GM12878 (cell line): Measurements from ENCODE around the gene BTBD9. TPM values are rescaled to one million over a fixed set of nuclear protein-coding genes. Genes with fewer than 3 reads are reported as not detected.

Source experiments
- ATAC-seq: fragments of 200-7000 bp; cut with Tn5 transposase; 3 replicates; pipeline ENCODE4 v1.9.1; 2020; ENCODE audit warnings: mild to moderate bottlenecking, moderate library complexity
- BruUV-seq: library from RNA; stranded (reverse); fragments of 400-500 nt; replicated peaks from 2 replicates; lab custom pipeline; 2021; lab: Mats Ljungman, UMichigan
- CTCF ChIA-PET: fragments of 300-600 bp; sonication (Branson Sonifier 250); formaldehyde crosslinking; extraction: SDS; loops from one replicate; lab custom pipeline; 2021; ENCODE audit warnings: inconsistent platforms; lab: Yijun Ruan, JAX
- POLR2A ChIA-PET: fragments of 350-600 bp; formaldehyde crosslinking; extraction: SDS; loops from one replicate; lab custom pipeline; 2021; ENCODE audit warnings: inconsistent platforms; lab: Charles Lee
- RAD21 ChIA-PET: fragments of 300-600 bp; sonication (Branson Sonifier 250); formaldehyde crosslinking; loops from one replicate; lab custom pipeline; 2023; ENCODE audit warnings: antibody characterized with exemption; ENCODE audit not compliant: unreplicated experiment; lab: Charles Lee
- SMC1A ChIA-PET: fragments of 300-600 bp; sonication (Branson Sonifier 250); formaldehyde crosslinking; loops from one replicate; lab custom pipeline; 2023; ENCODE audit not compliant: unreplicated experiment, uncharacterized antibody; lab: Charles Lee
- DNase-seq: peaks from one replicate; pipeline ENCODE4 v3.0.0-alpha.2; 2011; ENCODE audit warnings: low read depth, low spot score
- FAIRE-seq: peaks from 3 replicates; lab custom pipeline; 2011; peaks lifted over from hg19 to GRCh38; lab: Jason Lieb, UNC
- H2AFZ ChIP-seq: 2 replicates; pipeline ENCODE4 v1.6.0; 2011; ENCODE audit warnings: low read depth, low read length, control low read depth; ENCODE audit not compliant: control insufficient read depth
- H3K27ac ChIP-seq: 2 replicates; pipeline ENCODE4 v1.5.1; 2011; ENCODE audit warnings: control low read depth; ENCODE audit not compliant: control insufficient read depth, insufficient read depth
- H3K27me3 ChIP-seq, 2 experiments: replicated peaks in 1 of 2; 2 replicates each; pipeline versions ENCODE4 v1.6.0 to v1.6.1; 2011; ENCODE audit warnings: low read length in 1 of 2; ENCODE audit not compliant: control insufficient read depth in 2 of 2, insufficient read depth in 2 of 2
- H3K36me3 ChIP-seq, 2 experiments: 2 replicates each; pipeline ENCODE4 v1.5.1; 2011; ENCODE audit warnings: low read length in 1 of 2; ENCODE audit not compliant: control insufficient read depth in 2 of 2, insufficient read depth in 2 of 2
- H3K4me1 ChIP-seq: 2 replicates; pipeline ENCODE4 v1.6.1; 2011; ENCODE audit warnings: mild to moderate bottlenecking, low read length, moderate library complexity, mixed read lengths; ENCODE audit not compliant: control insufficient read depth, insufficient read depth
- H3K4me2 ChIP-seq: 2 replicates; pipeline ENCODE4 v1.6.0; 2011; ENCODE audit warnings: control low read depth; ENCODE audit not compliant: control insufficient read depth, insufficient read depth
- H3K4me3 ChIP-seq: fragments of 200-600 bp; sonication (generic); 2 replicates; pipeline ENCODE4 v1.5.1; 2016
- H3K79me2 ChIP-seq: 2 replicates; pipeline ENCODE4 v1.6.0; 2011; ENCODE audit warnings: low read length; ENCODE audit not compliant: control insufficient read depth, insufficient read depth
- H3K9ac ChIP-seq: 2 replicates; pipeline ENCODE4 v1.8.0; 2011; ENCODE audit warnings: low read length, control low read depth, mixed read lengths; ENCODE audit not compliant: control insufficient read depth, insufficient read depth
- H3K9me3 ChIP-seq: replicated peaks from 3 replicates; pipeline ENCODE4 v1.5.1; 2011; ENCODE audit warnings: mild to moderate bottlenecking, low read length; ENCODE audit not compliant: control insufficient read depth, insufficient read depth
- H4K20me1 ChIP-seq: 2 replicates; pipeline ENCODE4 v1.6.0; 2011; ENCODE audit not compliant: control insufficient read depth, insufficient read depth
- CBFB ChIP-seq: IDR thresholded peaks from 2 replicates; pipeline ENCODE4 v1.6.1; 2016; ENCODE audit warnings: antibody characterized with exemption, low read depth
- FOS ChIP-seq: IDR thresholded peaks from 3 replicates; pipeline ENCODE4 v1.6.1; 2011; ENCODE audit warnings: borderline replicate concordance; ENCODE audit not compliant: insufficient read length; ENCODE audit errors: extremely low read depth
- FOXK2 ChIP-seq: fragments of 450-650 bp; IDR thresholded peaks from 2 replicates; pipeline ENCODE4 v1.6.1; 2017; ENCODE audit warnings: mild to moderate bottlenecking, moderate library complexity
- IKZF2 ChIP-seq, 2 experiments: fragments of 450-650 bp; IDR thresholded peaks; 2 replicates each; pipeline ENCODE4 v1.6.1; 2017; ENCODE audit warnings: mild to moderate bottlenecking in 2 of 2, moderate library complexity in 2 of 2
- JUNB ChIP-seq: IDR thresholded peaks from 2 replicates; pipeline ENCODE4 v1.6.1; 2016; ENCODE audit warnings: antibody characterized with exemption, mild to moderate bottlenecking
- MYB ChIP-seq: fragments of 150-350 bp; IDR thresholded peaks from 2 replicates; pipeline ENCODE4 v1.6.1; 2014; ENCODE audit warnings: mild to moderate bottlenecking, low read depth, low read length, borderline replicate concordance
- NBN ChIP-seq: fragments of 450-650 bp; IDR thresholded peaks from 2 replicates; pipeline ENCODE4 v1.6.1; 2016
- RUNX3 ChIP-seq: IDR thresholded peaks from 2 replicates; pipeline ENCODE4 v1.6.1; 2012; ENCODE audit warnings: low read length, inconsistent platforms
- SMARCA5 ChIP-seq: fragments of 450-650 bp; IDR thresholded peaks from 2 replicates; pipeline ENCODE4 v1.6.1; 2017; ENCODE audit warnings: mild to moderate bottlenecking
- SMC3 ChIP-seq: IDR thresholded peaks from 2 replicates; pipeline ENCODE4 v1.6.1; 2011; ENCODE audit warnings: low read length, improper control_type of control experiment, borderline replicate concordance
- YY1 ChIP-seq: IDR thresholded peaks from 2 replicates; pipeline ENCODE4 v1.6.1; 2011; ENCODE audit warnings: low read depth, mild to moderate bottlenecking, low read length
- ZNF217 ChIP-seq: fragments of 450-650 bp; IDR thresholded peaks from 2 replicates; pipeline ENCODE4 v1.6.1; 2017; ENCODE audit warnings: antibody characterized with exemption, mild to moderate bottlenecking
- WGBS: methylation state at CpG from one replicate; pipeline ENCODE4 v1.1.6; 2016; ENCODE audit warnings: low lambda C conversion rate; ENCODE audit not compliant: insufficient replicate concordance, insufficient coverage; ENCODE audit errors: missing lambda C conversion rate; 5-methylcytosine and 5-hydroxymethylcytosine counted together
- in situ Hi-C: fragments of 300-500 bp; cut with MboI; formaldehyde crosslinking; loops from 9 replicates; pipeline ENCODE4 v1.14.3; 2018; ENCODE audit warnings: mixed read lengths
- intact Hi-C: fragments of 100-400 bp; cut with micrococcal nuclease; formaldehyde crosslinking; loops from one replicate; pipeline ENCODE4 v1.14.2; 2022; ENCODE audit not compliant: unreplicated experiment
- polyA plus RNA-seq, 11 experiments: library from polyadenylated mRNA; depleted of rRNA in 4 of 11; unstranded in 6 of 11; stranded (reverse) in 5 of 11; fragments of >200 nt; fragmentation: Nextera tagmentation in 4 of 11; fragmentation: Illumina TruSeq in 1 of 11; extraction: Ambion mirVana in 4 of 11; extraction: Trizol in 1 of 11; gene quantifications; 1 replicate in 1 of 11; 2 replicates in 10 of 11; pipeline versions ENCODE4 v1.2.1 to v1.2.3, GENCODE V29; 2011 to 2016; ENCODE audit warnings: inconsistent platforms in 2 of 11, missing spikeins in 2 of 11, low read depth in 1 of 11
- total RNA-seq, 4 experiments: library from RNA; depleted of rRNA in 3 of 4; stranded (reverse); fragments of >200 nt in 3 of 4; fragmentation: Illumina TruSeq in 1 of 4; extraction: Trizol in 1 of 4; gene quantifications; 2 replicates each; pipeline versions ENCODE4 v1.2.1 to v1.2.3, GENCODE V29; 2013 to 2021
- TF ChIP-seq, protein P1 (sequence below): fragments of 450-650 bp; IDR thresholded peaks from 2 replicates; pipeline ENCODE4 v1.6.1; 2017; ENCODE audit warnings: borderline replicate concordance
- TF ChIP-seq, protein P2 (sequence below): IDR thresholded peaks from 2 replicates; pipeline ENCODE4 v1.6.1; 2012; ENCODE audit warnings: low read length, inconsistent platforms

Gene BTBD9
- total and polyA plus RNA-seq, 10 of the 15 experiments (the other 5 are each of a cell fraction or from before 2014, with no cell fraction given) = 0.22 to 8.6 (median 4.6) TPM

DNA sequence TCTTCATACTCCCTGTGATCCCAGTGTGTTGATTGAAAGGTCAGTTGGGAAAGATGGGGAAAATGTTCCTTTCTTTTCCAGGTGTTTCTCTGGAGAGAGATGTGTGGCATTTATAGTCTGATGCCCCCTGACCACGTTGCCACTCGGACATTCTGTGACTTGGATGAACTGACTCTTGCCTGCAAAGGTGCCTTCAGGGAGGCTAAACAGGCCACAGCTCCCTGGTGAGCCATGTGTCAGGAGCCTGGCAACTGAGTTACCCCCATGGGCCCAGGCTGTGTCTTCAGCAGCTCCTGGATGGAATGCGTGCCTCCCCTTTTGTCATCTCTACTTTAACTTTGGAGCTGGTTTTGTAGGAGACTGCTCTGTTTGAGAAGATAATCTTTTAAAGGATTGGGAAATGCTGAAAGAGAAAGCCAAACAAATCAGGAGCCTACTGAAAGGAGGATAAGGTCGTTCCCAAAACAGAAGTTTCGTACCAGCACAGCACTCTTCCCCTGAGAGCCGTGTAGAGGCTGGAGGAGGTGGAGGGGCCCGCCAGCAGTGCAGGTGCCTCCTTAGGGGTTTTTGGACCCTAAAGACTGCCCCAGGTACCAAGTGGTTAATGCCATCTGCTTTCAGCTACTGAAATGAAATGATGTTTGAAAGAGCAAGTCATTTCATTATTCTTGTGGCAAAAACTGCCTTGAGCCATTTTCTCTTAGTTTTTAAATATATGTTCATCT, 497.4 kb downstream of the BTBD9 start:
- no TSS peak for BruUV-seq
- SMC1A ChIA-PET = interaction anchor here (1.8 kb wide), 1 partner anchor 352 kb away, joined by 4 read pairs; no protein-coding TSS in a partner anchor
- Histone ChIP-seq H3K27me3 (no peaks in the 10 kb centered on the region), H2AFZ (no peak overlapping the region), H3K4me1 (0 out of 2 replicates have a peak, but pooled peaks cover 4% of the 10 kb centered on the region), H3K36me3 (peaks cover 0 to 4% of the 10 kb centered on the region in 2 experiments; a peak in 2 of 4 replicates), H3K79me2 (no peaks in the 10 kb centered on the region), H3K9me3 (no peaks in the 10 kb centered on the region), H3K9ac (no peak overlapping the region), H3K4me3 (no peak overlapping the region), H4K20me1 (no peaks in the 10 kb centered on the region), H3K27ac (no peak overlapping the region), H3K4me2 (no peak overlapping the region)
- CTCF ChIA-PET = interaction anchor here (1.2 kb wide), 1 partner anchor 352 kb away, joined by 3 read pairs; no protein-coding TSS in a partner anchor
- 42% methylated on average over 7 of the region's 7 CpGs for WGBS
- RAD21 ChIA-PET = no interaction called here
- in situ Hi-C loops = no loop called here
- FAIRE-seq (no peak), DNase-seq (no peak), ATAC-seq (no peak)
- intact Hi-C loops = no loop called here
- POLR2A ChIA-PET = no interaction called here
- TF ChIP-seq RUNX3 (peak; percentile 31), JUNB (0 out of 2 replicates have a peak, but pooled peaks have one; percentile 18), ZNF217 (no peak)

DNA sequence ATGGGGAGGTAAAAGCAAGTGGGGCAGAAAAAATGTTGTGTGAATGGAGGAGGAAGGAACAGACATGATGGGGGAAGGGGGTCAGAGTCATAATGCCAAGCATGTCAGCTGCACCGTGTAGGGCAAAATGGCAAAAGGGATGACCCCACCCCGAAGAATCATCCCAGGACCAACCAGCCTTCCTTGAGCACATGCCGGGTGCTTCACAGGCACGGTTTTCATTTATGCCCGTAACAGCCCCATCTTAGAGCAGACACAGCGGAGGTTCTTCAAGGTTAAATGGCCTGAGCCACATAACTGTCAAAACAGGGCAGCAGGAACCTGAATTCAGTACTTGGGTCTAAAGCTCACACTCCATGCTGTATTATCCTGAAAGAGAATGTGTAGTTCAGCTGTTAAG, 498.0 kb downstream of the BTBD9 start:
- BruUV-seq = no TSS peak

More for the DNA sequence above, 498.0 kb downstream of the BTBD9 start:
- FAIRE-seq (no peak), ATAC-seq (no peak), DNase-seq (no peak)
- Histone ChIP-seq H4K20me1 (no peaks in the 10 kb centered on the region), H2AFZ (no peak overlapping the region), H3K9ac (no peak overlapping the region), H3K36me3 (peaks cover 0 to 4% of the 10 kb centered on the region in 2 experiments; a peak in 2 of 4 replicates), H3K27ac (no peak overlapping the region), H3K9me3 (no peaks in the 10 kb centered on the region), H3K4me3 (no peak overlapping the region), H3K4me1 (0 out of 2 replicates have a peak, but pooled peaks cover 4% of the 10 kb centered on the region), H3K79me2 (no peaks in the 10 kb centered on the region), H3K4me2 (no peak overlapping the region)
- in situ Hi-C loops = no loop called here
- intact Hi-C loops = no loop called here
- ChIA-PET CTCF (interaction anchor here (1.2 to 1.5 kb wide), 2 partner anchors 108 to 353 kb away, joined by 3 read pairs; no protein-coding TSS in a partner anchor), POLR2A (no interaction called here), SMC1A (no interaction called here)
- TF ChIP-seq NBN (no peak), JUNB (no peak), FOXK2 (no peak), SMC3 (no peak), IKZF2 (IDR thresholded peaks at IDR 0.05) (no peak), SMARCA5 (no peak), MYB (no peak), YY1 (no peak), FOS (no peak), CBFB (no peak)
- TF ChIP-seq, protein P1, sequence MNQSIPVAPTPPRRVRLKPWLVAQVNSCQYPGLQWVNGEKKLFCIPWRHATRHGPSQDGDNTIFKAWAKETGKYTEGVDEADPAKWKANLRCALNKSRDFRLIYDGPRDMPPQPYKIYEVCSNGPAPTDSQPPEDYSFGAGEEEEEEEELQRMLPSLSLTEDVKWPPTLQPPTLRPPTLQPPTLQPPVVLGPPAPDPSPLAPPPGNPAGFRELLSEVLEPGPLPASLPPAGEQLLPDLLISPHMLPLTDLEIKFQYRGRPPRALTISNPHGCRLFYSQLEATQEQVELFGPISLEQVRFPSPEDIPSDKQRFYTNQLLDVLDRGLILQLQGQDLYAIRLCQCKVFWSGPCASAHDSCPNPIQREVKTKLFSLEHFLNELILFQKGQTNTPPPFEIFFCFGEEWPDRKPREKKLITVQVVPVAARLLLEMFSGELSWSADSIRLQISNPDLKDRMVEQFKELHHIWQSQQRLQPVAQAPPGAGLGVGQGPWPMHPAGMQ = no peak
- TF ChIP-seq, protein P2, sequence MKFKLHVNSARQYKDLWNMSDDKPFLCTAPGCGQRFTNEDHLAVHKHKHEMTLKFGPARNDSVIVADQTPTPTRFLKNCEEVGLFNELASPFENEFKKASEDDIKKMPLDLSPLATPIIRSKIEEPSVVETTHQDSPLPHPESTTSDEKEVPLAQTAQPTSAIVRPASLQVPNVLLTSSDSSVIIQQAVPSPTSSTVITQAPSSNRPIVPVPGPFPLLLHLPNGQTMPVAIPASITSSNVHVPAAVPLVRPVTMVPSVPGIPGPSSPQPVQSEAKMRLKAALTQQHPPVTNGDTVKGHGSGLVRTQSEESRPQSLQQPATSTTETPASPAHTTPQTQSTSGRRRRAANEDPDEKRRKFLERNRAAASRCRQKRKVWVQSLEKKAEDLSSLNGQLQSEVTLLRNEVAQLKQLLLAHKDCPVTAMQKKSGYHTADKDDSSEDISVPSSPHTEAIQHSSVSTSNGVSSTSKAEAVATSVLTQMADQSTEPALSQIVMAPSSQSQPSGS = no peak
- TF ChIP-seq, all 136 proteins: peak for 0
- H3K27me3 ChIP-seq = no peaks in the 10 kb centered on the region
- RAD21 ChIA-PET = no interaction called here
- 100% methylated on average over 6 of the region's 6 CpGs for WGBS
